NCI-H2196 (cell line): Measurements from ENCODE around the gene CLCNKB.

Source experiments
- DNase-seq: peaks from one replicate; lab custom pipeline; 2025; ENCODE audit not compliant: unreplicated experiment; lab: John Stamatoyannopoulos, UW

Gene CLCNKB

GRCh38 chr1:16073490-16074119 lies 30.0 kb downstream of the CLCNKB start, which contains the start of gene FAM131C:
TSS of gene FAM131C (minus strand) at chr1:16073651. CDS start at chr1:16073442, 209 bp downstream.
- peak; percentile 62 for DNase-seq

GRCh38 chr1:16074217-16074616 lies 30.6 kb downstream of the CLCNKB start:
- no peak for DNase-seq

- no peak for DNase-seq
Observed at GRCh38 chr1:16075337-16076030, 31.9 kb downstream of the CLCNKB start.

- no peak for DNase-seq
Observed at GRCh38 chr1:16076031-16076864, 32.7 kb downstream of the CLCNKB start.

DNA sequence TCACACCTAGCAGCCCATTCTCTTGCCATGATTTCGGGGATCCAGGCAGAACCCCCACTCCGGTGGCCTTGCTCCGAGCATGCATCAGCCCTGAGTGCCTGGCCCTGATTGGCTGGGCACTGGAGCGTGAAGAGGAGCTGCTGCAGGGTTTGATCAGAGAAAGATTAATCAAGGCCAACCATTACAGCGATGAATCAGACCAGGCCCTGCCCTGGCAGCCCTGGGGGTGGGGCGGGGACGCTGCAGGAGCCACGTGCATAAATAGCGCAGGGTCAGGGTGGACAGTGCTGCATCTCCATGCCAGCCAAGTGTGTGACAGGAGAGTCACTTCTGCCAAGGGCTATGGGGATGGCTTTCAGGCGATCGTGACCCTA lies 33.3 kb downstream of the CLCNKB start:
- DNase-seq = no peak

- no peak for DNase-seq
Observed at GRCh38 chr1:16077406-16078245, 34.0 kb downstream of the CLCNKB start.

- peak; percentile 74 for DNase-seq
Observed at GRCh38 chr1:16078925-16079656, 35.5 kb downstream of the CLCNKB start.

DNA sequence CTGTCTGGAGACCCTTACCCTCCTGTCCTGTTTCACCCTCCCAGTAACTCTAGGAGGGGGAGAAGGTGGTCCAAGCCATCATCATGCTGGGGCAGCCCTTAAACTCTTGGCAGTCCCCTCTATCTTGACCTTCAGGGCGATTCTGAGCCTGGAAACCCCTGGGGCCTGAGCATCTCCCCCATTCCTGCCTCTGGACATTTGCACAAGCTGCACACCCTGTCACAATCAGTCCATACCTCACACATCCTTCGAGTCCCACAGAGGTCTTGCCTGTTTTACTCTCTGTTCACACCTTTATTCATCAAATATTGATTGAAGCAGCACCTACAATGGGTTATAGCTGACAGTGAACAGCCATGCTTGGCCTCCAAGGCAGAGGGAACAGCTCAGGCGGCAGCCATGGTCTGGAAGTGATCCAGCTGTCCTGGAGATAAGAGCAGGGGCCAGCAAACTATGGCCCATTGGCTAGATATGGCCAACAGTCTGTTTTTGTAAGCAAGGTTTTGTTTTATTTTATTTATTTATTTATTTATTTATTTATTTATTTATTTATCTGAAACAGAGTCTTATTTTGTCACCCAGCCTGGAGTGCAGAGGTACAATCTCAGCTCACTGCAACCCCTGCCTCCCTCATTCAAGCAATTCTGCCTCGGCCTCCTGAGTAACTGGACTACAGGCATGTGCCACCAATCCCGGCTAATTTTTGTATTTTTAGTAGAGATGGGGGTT lies 37.0 kb downstream of the CLCNKB start:
- no peak for DNase-seq

GRCh38 chr1:16081636-16082035 lies 38.1 kb downstream of the CLCNKB start:
- no peak for DNase-seq

GRCh38 chr1:16082283-16083038 lies 38.9 kb downstream of the CLCNKB start:
- peak; percentile 71 for DNase-seq

GRCh38 chr1:16083486-16083885 lies 39.9 kb downstream of the CLCNKB start:
- DNase-seq = no peak

GRCh38 chr1:16085522-16085921 lies 41.9 kb downstream of the CLCNKB start:
- no peak for DNase-seq

DNA sequence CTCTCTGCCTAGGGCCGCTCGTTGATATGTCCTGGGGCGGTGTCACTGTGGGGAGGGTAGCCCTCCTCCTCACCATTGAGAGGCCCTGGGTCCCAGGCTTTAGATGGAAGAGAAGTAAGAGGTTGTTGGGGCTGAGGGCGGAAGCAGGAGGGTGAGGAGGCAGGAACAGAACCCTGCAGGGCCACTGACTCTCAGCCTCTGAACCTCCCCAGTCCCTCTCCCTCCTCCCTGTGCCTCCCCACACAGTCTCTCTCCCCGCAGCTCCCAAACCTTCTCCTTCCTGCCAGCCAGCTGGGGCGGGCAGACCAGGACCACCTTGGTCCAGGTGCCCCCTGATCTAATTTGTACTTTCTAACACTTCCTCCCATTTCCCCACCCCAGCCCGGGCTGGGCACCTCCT lies 44.2 kb downstream of the CLCNKB start:
- no peak for DNase-seq

DNA sequence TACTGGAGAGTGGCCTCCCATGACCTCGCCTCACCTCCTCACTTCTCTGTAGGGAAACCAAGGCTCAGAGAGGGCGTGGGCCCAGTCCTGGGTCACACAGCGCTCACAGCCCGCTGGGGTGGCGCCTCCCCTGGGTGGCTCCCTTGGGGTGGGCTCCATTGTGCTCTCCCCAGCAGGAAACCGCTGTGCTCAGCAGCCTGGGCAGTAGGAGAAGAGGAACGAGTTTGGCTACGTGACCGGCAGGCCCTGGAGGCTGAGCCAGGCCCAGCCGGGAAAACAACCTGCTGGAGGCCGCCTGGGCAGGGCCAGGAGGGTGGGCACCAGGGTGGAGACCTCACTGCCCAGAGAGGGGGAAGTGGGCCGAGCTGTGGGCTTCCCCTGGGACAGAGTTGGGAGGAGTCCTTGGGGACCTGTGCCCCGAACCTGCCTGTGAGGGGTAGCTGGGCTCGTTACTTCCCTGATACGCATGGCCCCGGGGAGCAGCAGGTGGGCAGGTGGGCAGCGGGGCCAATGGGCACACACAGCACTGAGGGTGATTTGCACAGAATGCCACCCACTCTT lies 44.8 kb downstream of the CLCNKB start:
- DNase-seq = no peak

- no peak for DNase-seq
Observed at GRCh38 chr1:16088996-16089395, 45.4 kb downstream of the CLCNKB start.

- DNase-seq = no peak
Observed at GRCh38 chr1:16090076-16090826, 46.7 kb downstream of the CLCNKB start.

DNA sequence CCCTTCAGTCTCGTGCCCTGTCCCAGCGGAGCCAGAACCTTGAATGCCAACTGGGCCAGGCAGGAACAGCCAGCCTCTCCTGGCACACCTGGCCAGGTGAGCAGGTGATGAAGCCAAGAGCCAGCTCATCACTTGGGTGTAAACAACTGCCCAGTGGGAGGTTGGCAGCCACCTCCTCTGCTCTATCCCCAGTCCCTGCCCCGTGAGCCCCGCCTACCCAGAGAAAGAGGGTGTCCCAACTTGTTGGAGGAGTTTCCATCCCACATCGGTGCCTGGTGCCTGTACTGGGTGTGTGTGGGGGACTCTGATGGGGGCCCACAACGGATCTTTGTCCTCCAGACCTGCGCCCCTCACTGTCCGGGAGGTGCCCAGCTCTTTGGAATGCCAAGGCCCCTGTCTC lies 47.7 kb downstream of the CLCNKB start:
- peak; percentile 43 for DNase-seq
